SKM-1 treated with dmso at 0.1 percent for 144 hours (cell line): ENCODE results near the gene KLC1.
"Not testable (repeated sequence)": the region's sequence is repeated elsewhere in the genome, so short reads cannot be mapped to it uniquely, and the experiment has no call there.

Source experiments
- DNase-seq: peaks from one replicate; lab custom pipeline; 2025; ENCODE audit not compliant: unreplicated experiment; lab: John Stamatoyannopoulos, UW

The KLC1 gene

DNA sequence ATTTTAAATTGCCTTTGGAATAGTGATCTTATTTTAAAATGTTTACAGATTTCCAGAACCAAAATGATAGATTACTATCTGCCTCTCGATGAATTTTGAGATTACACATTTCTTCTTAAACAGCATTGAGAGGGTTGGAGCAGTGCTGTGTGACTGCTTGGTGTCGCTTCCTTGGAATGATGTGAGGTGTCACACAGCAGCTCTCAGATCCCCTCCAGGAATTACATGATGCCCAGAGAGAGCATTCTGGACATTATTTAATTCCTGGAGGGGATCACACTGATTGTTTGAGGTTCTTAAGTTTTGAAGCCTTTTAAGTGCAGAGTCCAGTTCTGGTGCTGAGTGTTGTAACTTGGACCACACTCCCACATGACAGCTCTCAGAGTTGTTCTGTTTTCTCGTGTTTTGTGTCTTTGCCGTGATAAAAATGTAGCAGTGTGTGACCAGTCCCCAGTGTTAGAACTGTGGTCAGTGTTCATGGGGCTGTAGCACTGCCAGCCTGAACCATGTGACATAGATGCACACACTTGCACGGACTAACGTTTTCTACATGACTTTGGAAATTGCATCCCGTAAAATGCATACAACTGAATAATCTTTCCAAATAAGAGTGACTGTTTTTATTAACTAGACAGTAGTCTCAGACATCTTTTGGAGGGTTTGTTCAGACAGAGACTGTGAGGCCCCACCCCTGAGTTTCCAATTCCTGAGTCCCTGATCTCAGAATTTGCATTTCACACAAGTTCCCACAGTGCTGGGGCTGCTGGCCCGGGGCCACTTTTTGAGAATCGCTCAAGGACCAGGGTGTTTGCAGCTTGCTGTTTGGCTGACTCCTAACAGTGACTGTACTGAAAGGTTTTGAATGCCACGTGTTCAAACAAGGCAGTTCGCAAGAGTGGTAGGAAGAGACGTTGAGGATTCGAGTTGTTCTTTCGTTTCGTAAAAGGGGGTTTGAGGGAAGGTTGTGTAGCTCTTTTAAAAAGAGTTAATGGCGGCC is 60.2 kb downstream of the KLC1 start:
- DNase-seq, result no peak

DNA sequence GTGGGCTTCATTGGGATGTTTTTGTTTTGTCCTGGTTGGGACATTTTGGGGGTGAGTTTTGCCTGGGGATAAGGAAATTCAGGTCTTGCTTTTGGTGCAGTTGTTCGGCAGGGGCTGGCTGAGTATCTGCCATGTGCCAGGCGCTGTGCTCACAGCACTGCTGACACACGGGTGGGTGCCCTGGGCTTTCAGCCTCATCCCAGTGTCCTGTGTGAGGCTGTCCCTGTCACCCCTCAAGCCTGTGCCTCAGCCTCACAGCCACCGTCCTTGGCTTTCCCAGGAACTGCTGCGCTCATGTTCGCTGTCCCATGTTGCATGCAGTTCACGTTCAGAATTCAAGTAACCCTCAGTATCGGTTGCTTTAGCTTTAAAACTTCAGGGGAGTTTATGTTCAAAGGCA is 61.3 kb downstream of the KLC1 start:
- DNase-seq, result no peak

DNA sequence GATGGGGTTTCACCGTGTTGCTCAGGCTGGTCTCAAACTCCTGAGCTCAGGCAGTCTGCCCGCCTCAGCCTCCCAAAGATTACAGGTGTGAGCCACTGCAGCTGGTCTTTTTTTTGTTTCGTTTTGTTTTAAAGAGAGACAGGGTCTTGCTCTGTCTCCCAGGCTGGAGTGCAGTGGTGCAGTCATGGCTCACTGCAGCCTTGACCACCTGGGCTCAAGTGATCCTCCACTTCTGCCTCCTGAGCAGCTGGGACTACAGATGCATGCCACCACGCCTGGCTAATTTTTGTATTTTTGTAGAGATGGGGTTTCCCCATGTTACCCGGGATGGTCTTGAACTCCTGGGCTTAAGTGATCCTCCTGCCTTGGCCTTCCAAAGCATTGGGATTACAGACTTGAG is 62.6 kb downstream of the KLC1 start:
- not testable (repeated sequence) for DNase-seq

DNA sequence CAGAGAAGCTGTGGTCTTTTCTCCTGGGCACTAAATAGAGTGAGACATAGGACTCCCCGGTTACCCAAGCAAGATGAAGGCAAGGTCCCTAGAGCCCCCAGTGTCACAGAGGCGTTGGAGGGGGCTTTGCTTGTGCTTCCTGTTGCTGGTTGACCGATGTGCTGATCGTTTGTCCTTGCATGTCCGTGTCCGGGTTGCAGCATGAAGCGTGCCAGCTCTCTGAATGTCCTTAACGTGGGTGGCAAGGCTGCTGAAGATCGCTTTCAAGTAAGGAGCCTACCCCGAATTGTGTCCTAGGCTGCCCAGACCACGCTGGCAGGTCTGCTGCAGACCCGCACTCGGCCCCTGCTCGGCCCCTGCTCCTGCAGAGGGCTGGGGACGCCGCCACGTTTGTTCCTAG is 63.1 kb downstream of the KLC1 start:
- no peak for DNase-seq

DNA sequence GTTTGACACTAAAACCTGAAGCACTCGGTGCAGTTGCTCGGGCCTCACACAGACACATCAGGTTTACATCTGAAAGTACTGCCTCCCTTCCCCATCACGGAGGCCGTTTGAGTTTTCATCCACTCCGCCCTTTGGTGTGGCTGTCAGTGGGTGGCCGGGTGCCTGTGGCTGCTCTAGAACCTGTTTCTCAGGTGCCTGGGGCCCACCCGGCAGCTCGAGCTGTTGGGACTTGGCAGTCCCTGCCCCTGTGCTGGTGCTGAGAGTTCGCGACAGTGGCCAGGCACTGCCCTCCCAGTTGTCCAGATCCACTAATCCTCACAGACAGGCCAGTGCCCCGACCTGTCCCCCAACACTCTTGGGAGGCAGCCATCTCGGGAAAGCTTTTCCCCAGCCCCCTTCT is 63.9 kb downstream of the KLC1 start:
- no peak for DNase-seq

DNA sequence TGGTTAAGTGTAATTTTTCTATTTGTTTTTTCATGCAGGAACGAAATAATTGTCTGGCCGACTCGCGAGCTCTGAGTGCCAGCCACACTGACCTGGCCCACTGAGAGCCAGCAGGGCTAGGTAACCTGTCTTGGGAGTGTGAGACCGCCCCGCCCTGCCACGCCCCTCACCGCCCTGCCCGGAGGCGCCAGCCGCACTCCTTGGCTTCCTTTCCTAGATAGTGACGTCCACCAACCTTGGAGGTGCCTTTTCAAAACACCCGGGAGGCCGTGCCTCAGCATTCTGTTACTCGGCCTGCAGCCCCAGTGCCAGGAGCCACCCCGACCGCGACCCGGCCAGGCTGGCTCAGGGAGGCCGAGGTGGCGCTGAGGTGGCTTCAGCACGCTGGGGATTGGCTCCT is 64.5 kb downstream of the KLC1 start:
- no peak for DNase-seq

DNA sequence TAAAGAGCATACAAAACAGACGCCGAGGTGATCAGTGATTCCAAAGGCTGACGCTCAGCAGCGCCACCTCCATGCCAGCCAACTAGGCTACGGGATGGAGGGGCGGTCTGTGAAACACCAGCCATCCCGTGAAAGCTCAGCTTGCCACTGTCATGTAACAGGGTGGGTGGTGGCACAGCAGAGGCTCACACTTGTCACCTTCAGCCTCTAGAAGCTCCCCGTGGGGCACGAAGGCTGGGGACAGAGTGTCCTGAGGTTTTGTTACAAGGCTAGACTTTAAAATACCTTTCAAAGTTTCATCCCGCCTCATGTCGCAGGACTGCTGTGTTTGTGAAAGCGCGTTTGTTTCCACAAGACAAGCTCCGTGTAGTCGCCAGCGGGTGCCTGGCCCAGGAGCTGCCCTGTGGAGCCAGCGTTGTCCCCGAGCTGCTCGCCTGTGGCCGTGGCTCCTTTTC is 65.6 kb downstream of the KLC1 start:
- no peak for DNase-seq

DNA sequence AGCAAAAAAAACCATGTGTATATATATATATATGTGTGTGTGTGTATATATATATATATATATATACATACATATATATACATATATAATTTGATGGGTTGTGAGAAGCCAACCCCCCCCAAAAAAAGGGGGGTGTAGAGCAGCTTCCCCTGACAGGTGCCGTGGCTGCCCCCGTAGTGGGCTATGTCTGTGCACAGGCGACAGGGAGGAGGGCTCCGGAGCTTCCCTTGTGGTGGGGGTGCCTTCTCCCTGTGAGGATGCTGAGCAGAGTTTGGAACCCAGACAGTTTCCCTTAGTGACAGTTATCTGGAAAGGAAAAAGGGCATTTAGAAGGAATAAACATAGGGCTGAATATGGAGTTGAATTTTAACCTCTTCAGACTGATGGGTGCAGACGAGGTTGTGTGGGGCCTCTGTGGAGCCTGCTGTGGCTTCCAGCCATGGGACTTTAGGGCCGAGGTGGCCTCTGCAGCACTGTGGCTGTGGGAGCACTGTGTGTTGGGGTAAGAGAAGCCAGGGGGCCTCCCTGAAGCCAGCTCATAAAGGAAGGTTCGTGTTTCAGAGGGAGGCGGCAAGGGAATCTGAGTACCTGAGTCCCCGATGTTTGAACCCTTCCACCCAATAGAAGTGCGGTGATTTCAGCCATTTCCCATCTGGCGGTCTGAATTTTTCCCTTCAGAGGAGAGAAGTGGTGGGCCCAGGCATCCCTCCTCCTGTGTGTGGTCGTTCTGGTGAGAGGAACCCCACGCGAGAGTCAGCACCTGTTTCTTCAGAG is 66.5 kb downstream of the KLC1 start:
- no peak for DNase-seq

DNA sequence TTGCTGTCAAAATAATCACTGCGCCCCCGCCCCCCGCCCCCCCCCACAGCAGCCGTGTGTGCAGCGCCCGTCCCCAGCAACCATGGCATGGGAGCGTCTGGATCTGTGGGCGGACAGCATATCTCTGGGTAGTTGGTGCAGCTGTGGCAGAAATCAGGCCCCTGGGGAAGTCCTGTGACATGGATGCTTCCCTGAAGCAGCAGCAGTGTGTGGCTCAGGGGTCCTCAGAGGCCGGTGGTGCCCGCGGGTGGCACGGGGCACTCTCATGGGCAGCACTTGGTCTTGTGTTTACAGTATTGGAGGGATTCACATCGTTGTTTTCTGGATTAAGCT is 67.0 kb downstream of the KLC1 start:
- DNase-seq, result no peak

DNA sequence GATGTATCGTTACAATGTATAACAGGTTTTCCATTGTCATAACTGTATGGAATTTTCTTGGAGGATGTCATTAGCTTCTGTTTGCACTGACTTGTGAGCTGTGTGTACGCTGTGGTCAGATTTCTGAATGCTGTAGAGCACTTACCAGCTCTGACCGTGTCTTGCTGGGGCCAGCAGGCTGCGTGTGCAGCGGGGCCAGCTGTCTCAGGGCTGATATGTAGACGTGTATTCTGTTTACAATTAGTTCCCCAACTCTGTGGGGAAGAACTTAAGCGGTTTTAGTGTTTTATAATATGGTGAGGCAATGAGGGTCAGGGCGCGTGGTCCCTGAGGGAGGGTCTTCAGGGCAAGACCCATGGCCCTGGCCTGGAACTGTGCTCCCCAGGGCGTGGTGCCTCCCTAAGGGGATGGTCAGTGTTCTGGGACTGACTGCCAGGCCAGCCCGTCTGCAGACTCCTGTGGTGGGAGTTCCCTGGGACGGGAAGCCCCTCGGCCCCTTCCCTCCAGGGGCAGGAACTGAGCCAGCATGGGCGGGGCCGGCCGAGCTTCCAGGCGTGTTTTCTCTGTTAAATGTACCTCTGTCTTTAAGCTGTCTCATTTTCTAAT is 67.6 kb downstream of the KLC1 start:
- DNase-seq, result no peak

DNA sequence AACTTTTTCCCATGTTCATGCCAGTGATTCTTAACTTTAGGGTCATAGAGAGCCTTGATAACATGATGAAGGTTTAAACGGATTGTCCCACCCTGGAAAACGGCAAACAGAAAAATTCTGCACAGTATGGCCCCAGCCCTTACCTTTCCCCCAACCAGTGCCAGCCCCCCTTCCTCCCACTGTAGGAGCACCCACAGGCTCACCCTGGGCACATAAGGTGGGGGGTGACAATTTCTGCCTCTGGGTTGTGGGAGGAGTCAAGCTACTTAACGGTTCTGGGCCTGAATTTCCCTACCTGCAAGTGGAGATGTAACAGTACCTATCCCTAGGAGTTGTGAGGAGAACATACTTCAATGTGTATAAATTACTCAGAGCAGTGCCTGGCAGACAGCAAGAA is 68.2 kb downstream of the KLC1 start:
- no peak for DNase-seq

DNA sequence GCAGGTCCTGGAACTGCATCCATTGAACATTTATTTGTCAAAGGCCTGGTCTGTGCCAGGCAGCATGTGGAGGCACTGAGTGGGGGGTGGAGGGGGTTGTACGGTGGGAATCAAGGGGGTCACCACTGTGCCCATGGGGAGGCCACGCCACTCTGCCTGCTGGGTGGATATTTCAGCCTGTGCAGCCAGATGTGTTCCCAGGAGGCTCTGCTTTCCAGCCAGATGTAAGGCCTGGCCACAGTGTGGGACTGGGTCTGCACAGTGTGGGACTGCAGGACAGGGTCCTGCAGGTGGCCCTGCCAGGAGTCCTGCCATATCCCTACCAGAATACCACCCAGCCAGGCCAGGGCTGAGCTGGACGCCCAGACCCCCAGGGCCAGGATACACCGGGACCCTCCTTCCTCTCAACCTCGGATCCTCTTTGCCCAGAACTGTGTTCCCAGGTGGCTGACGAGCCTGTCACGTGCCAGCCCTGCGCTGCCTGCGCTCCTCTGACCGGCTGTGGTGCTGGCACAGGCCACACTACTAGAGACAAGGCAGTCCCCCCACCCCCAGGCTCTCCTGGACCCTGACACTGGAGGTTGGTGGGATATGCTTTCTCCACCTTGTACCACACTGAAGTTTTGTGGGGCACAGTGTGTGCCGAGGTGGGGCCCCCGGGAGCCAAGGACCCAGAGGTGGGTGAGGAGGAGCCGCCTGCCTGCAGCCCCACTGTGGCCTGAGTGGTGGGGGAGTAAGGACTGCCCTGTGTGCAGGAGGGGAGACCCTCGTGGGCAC is 68.8 kb downstream of the KLC1 start:
- DNase-seq, result no peak

DNA sequence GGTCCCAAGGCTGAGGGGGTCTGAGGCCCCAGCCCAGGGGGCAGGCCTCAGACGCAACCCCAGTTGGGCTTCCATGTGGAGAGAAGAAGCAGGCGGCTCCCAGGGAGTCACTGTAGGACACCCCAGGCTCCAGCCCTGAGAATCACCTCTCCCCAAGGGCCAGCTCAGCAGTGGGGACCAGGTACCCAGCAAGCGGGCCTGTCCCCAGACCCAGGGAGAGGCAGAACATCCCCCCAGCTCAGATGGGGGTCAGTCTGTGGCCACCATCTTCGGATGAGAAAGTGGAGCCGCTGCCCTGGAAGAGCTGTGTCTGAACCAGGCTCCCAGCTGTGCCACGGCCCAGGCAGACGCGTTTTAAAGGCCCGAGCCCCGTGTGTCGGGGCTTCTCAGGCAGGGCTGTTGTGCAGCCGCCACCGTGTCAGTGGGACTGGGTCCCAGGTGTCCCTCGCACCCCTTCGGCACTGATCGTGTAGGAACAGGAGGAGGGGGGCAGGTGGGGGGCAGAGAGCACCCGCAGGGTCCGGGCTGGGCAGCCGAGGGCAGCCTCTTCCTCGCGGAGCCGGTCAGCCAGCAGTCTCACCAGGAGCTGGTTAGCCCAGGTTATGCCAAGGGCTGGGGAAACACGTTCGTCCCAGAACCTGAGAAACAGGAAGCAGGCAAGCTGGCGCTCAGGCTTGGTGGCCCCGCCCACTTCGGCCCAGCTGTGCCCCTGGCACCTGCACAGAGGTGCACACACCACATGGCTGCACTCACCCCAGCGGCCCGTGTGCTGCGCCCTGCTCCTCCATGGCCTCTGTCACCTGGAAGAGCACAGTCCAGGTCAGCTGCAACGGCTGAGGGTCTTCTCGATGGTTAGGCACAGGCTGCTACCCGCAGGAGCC is 69.6 kb downstream of the KLC1 start:
- DNase-seq, result no peak

DNA sequence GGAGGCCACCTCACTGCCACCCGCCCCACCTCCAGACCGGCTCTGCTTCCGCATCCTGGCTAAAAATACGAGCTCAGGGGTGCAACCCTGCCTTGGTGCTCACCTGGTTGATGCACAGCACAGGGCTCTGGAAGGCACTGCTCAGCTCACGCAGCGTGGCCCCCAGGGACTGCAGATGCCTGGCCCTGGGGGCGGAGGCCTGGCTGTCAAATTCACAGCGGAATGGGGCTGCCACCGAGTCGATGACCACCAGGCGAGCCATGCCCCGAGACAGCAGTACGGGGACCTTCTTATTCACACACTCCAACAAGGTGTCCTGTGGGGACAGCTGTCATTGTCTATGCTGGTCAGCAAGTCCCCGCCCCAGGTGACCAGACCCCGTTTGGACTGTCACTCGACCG is 70.2 kb downstream of the KLC1 start:
- no peak for DNase-seq

DNA sequence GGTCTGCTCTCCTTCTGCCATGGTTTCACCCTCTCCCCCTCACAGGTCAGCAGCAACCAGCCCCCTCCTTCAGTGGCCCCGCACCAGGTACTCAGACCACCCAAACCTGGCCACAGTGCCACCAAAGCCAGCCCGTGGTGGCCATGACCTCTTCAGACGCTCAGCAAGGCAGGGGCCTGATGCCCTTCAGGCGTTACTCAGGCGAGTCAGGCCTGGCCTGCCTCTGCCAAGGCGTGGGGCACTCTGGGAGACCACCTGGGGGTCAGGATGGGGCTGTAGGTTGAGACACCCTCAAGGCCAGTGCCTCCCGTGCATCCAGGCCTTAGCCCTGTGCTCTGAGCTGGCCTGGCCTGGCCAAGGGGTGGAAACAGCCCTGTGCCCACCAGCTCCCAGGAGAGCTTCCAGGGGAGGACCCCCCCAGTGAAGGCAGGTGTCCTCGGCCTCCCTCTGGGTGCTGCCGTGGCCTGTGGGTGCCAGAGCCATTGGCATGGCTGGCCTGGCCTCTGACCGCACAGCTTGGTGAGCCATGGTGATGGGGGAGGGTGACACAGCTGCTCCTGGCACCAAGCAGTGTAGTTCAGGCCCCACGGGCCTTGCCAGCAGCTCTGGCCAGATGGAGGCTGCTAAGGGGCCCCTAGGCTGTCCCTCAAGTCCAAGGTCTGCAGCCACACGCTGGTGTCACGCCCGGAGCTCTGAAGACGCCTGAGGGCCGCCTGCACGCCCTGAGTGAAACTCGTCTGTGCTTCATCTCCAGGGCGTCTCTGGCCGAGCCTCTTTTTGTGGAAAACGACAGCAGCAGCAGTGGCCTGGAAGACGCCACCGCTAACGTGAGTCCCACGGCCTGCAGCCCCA is 71.1 kb downstream of the KLC1 start:
- DNase-seq, result no peak

DNA sequence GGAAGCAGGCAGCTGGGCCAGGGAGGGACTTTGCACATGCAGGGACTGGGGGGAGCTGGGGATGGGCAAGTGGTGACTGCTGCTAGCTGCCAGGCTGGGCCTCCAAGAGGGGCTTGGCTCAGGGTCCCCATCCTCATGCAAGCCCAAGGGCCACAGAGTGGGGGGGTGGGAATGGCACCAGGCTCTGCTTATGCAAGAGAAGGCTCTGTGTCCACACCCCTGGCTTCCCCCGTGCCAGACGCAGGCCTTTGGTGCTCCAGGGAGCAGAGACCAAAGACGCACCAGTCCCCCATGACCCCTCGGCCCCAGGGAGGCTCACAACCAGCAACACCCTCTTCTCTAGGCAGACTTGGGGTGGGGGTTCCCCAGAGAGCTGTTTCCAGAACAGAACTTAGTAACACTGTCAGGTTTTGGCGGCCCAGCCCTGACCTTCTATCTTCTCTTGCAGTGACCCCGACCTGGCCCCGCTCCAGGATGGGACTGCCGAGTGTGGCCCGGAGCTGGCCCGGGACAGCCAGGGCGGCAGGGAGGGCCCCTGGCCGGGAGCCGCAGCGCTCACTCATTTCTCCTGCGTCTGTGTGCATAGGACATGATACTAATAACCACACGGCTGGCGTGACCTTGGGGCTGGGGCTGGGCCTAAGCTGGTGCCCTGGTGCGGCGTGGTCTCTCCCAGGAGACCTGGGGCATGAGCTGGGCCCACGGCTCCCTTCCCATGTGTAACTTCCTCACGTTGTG is 71.9 kb downstream of the KLC1 start:
- DNase-seq, result no peak

DNA sequence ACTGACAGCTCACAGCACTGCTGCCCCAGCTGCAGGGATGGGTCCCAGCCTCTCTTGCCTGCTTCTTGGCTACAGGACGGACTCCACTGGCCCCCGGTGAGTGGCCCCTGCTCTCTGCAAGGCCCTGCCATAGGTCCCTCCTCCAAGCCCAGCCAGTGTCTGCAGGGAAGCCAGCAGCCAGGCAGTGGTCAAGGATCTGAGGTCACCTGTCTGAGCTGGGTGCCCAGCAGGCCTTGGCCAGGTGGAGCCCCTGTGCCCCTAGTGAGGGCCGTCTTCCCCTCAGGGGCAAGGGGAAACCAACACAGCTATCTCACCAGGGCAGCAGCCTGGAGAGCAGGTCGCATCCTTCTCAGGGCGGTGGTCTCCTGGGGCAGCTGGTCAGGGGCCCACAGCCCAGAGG is 73.1 kb downstream of the KLC1 start:
- no peak for DNase-seq
